ENCODE measurements around the gene BARD1.
"Not testable (repeated sequence)": the region's sequence is repeated elsewhere in the genome, so short reads cannot be mapped to it uniquely, and the experiment has no call there.

Gene BARD1

GRCh38 chr2:214808981-214809750 lies at the start of gene BARD1:
BARD1 (minus strand) TSS chr2:214809683; CDS start chr2:214809569, 114 bp downstream.
- DNase-seq (ENCODE audit: low read depth): no peak

- DNase-seq (ENCODE audit: low read depth): no peak
Measured at GRCh38 chr2:214856137-214856536, 46.7 kb upstream of the BARD1 start.

- no peak for DNase-seq (ENCODE audit: low read depth)
Measured at GRCh38 chr2:214853906-214854305, 44.4 kb upstream of the BARD1 start.

GRCh38 chr2:214843823-214844222 lies 34.3 kb upstream of the BARD1 start:
- no peak for DNase-seq (ENCODE audit: low read depth)

- DNase-seq (ENCODE audit: low read depth): no peak
Measured at GRCh38 chr2:214839464-214839863, 30.0 kb upstream of the BARD1 start.

- no peak for DNase-seq (ENCODE audit: low read depth)
Measured at GRCh38 chr2:214837466-214837865, 28.0 kb upstream of the BARD1 start.

- no peak for DNase-seq (ENCODE audit: low read depth)
Measured at GRCh38 chr2:214836568-214836967, 27.1 kb upstream of the BARD1 start.

- DNase-seq (ENCODE audit: low read depth): no peak
Measured at GRCh38 chr2:214830794-214831346, 21.4 kb upstream of the BARD1 start.

- DNase-seq (ENCODE audit: low read depth): no peak
Measured at GRCh38 chr2:214816008-214816533, 6.6 kb upstream of the BARD1 start.

GRCh38 chr2:214810671-214811070 lies 1.2 kb upstream of the BARD1 start:
- no peak for DNase-seq (ENCODE audit: low read depth)

- DNase-seq (ENCODE audit: low read depth): peak; percentile 98
Measured at GRCh38 chr2:214809751-214810564, 475 bp upstream of the BARD1 start.

- no peak for DNase-seq (ENCODE audit: low read depth)
Measured at GRCh38 chr2:214807653-214808052, 1.8 kb downstream of the BARD1 start.

GRCh38 chr2:214801768-214802397 lies 7.6 kb downstream of the BARD1 start:
- no peak for DNase-seq (ENCODE audit: low read depth)

GRCh38 chr2:214801068-214801467 lies 8.4 kb downstream of the BARD1 start:
- no peak for DNase-seq (ENCODE audit: low read depth)

- no peak for DNase-seq (ENCODE audit: low read depth)
Measured at GRCh38 chr2:214800180-214800579, 9.3 kb downstream of the BARD1 start.

- no peak for DNase-seq (ENCODE audit: low read depth)
Measured at GRCh38 chr2:214796911-214797310, 12.6 kb downstream of the BARD1 start.

GRCh38 chr2:214783181-214783580 lies 26.3 kb downstream of the BARD1 start:
- not testable (repeated sequence) for DNase-seq (ENCODE audit: low read depth)

GRCh38 chr2:214782671-214783070 lies 26.8 kb downstream of the BARD1 start:
- no peak for DNase-seq (ENCODE audit: low read depth)

- no peak for DNase-seq (ENCODE audit: low read depth)
Measured at GRCh38 chr2:214781226-214781625, 28.3 kb downstream of the BARD1 start.

GRCh38 chr2:214775971-214776370 lies 33.5 kb downstream of the BARD1 start:
- DNase-seq (ENCODE audit: low read depth): no peak

GRCh38 chr2:214774108-214774507 lies 35.4 kb downstream of the BARD1 start:
- DNase-seq (ENCODE audit: low read depth): no peak

- DNase-seq (ENCODE audit: low read depth): no peak
Measured at GRCh38 chr2:214772443-214773015, 37.0 kb downstream of the BARD1 start.
